NT2/D1 (cell line): ENCODE data around the gene PLCG2.

Experiments
- YY1 ChIP-seq: IDR thresholded peaks from 2 replicates; pipeline ENCODE4 v1.6.1; 2011; ENCODE audit not compliant: insufficient read length, insufficient read depth
- ZNF274 ChIP-seq: IDR thresholded peaks from 2 replicates; pipeline ENCODE4 v1.6.1; 2011; ENCODE audit warnings: mild to moderate bottlenecking, low read depth, low read length

DNA sequence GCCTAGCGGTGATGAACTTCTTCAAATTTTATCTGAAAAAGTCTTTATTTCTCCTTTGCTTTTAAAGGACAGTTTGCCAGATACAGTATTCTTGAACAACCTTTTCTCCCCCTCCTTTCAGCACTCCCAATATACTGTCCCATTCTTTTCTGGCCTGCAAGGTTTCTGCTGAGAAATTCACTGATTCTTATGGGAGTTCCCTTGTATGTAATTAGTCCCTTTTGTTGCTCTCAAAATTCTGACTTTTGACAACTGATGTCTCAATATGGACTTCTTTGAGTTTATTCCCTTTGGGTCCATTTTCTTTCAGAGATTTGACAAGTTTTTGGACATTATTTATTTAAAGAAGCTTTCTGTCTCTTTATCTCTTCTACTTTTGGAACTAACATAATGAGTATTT lies 192.8 kb downstream of the PLCG2 start:
- no peak for TF ChIP-seq YY1
- no peak for TF ChIP-seq ZNF274
